ENCODE data around the gene PMM2. TPM values are rescaled to one million over a fixed set of nuclear protein-coding genes. Genes with fewer than 3 reads are reported as not detected.

The PMM2 gene
- total RNA-seq, 2 donors from 2014 or later, result 24.2 to 46.2 TPM

- Mint-ChIP-seq H3K27ac (peak overlapping the region in 1 of 2 donors; percentile 84), H3K36me3 (peaks cover 4 to 18% of the 10 kb centered on the region in 2 donors), H3K9me3 (no peaks in the 10 kb centered on the region)
- DNase-seq (ENCODE audit: low spot score in 2 of 2) (no peak), ATAC-seq (no peak)
Observed at GRCh38 chr16:8894736-8895334, 97.2 kb downstream of the PMM2 start.

DNA sequence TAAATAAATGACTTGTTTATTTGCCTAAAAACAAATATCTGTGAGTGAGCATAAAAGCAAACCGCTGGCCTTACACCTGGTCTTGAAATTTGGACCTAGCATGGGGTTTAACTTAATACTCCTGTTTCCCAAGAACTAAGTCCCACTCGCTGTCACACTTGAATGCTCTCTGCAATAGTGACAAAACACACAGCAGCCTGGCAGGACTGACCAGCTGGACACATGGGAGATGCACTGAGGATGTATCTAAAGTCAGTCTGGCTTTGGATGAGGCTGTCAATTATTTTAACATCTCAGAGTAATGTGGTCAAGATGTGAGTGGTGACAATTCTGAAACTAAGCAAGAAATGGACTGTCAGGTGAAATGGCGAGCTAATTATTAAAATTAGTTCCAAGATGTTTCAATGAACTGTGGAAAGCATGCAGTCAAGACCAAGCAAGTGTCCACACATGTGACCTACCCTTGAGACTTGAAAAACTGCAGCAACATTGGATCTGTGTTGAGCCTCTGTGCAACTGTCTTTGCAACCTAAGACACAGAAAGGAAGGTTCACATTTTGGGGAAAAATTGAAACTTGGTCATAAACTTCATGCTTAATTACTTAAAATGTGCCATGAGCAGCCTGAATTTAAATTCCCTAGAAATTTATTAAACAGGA lies 101.2 kb downstream of the PMM2 start:
- Mint-ChIP-seq H3K27ac (peak overlapping the region in 1 of 2 donors; percentile 48), H3K36me3 (peaks cover 4 to 17% of the 10 kb centered on the region in 2 donors), H3K9me3 (no peaks in the 10 kb centered on the region)
- no peak for ATAC-seq
- no peak for DNase-seq (ENCODE audit: low spot score in 2 of 2)

Other genes with a start within 250 kb of the PMM2 start
- not detected for gene TMEM114, start 207.3 kb upstream of the PMM2 start, total RNA-seq
- gene METTL22, start 176.1 kb upstream of the PMM2 start, total RNA-seq, result 10 to 100 TPM; 38.9 to 50.7 TPM
- 1 to 10 TPM; 3.5 to 8.7 TPM for gene ABAT, start 123.2 kb upstream of the PMM2 start, total RNA-seq
- 10 to 100 TPM; 15.1 to 19.8 TPM for gene TMEM186, start 200 bp upstream of the PMM2 start, total RNA-seq
- gene CARHSP1, start 71.2 kb downstream of the PMM2 start, total RNA-seq, result 100 to 1,000 TPM in 1 of 2 donors, 10 to 100 TPM in 1; 88.1 to 106 TPM
- not detected for gene LITAFD, start 84.5 kb downstream of the PMM2 start, total RNA-seq
- gene USP7, start 166.1 kb downstream of the PMM2 start, total RNA-seq, result 100 to 1,000 TPM; 154 to 171 TPM